ENCODE data around the gene XYLT1.
"Not testable (repeated sequence)": the region's sequence is repeated elsewhere in the genome, so short reads cannot be mapped to it uniquely, and the experiment has no call there.

The XYLT1 gene

GRCh38 chr16:17488506-17488905, 17.7 kb upstream of the XYLT1 start:
- DNase-seq: no peak

- no peak for DNase-seq
These were observed 12.6 kb upstream of the XYLT1 start for GRCh38 chr16:17483351-17483750.

- not testable (repeated sequence) for DNase-seq
These were observed 11.6 kb upstream of the XYLT1 start for GRCh38 chr16:17482341-17482740.

- DNase-seq: no peak
These were observed 11.0 kb upstream of the XYLT1 start for GRCh38 chr16:17481736-17482135.

GRCh38 chr16:17477260-17477545, 6.4 kb upstream of the XYLT1 start:
- DNase-seq: not testable (repeated sequence)

- peak in 1 of 2 donors; percentile 33 for DNase-seq
These were observed 5.9 kb upstream of the XYLT1 start for GRCh38 chr16:17476414-17477259.

GRCh38 chr16:17475104-17475503, 4.3 kb upstream of the XYLT1 start:
- no peak for DNase-seq

GRCh38 chr16:17474572-17474971, 3.8 kb upstream of the XYLT1 start:
- no peak for DNase-seq

- no peak for DNase-seq
These were observed 3.3 kb upstream of the XYLT1 start for GRCh38 chr16:17474037-17474436.

GRCh38 chr16:17471719-17472461, 1.1 kb upstream of the XYLT1 start:
- DNase-seq: no peak

- DNase-seq: no peak
These were observed 415 bp downstream of the XYLT1 start for GRCh38 chr16:17470182-17470907.

GRCh38 chr16:17469741-17470181, 999 bp downstream of the XYLT1 start:
- no peak for DNase-seq

GRCh38 chr16:17469011-17469740, 1.6 kb downstream of the XYLT1 start:
- peak in 1 of 2 donors; percentile 24 for DNase-seq

GRCh38 chr16:17468611-17469010, 2.1 kb downstream of the XYLT1 start:
- no peak for DNase-seq

- peak; percentile 71 to 79 for DNase-seq
These were observed 2.7 kb downstream of the XYLT1 start for GRCh38 chr16:17467923-17468540.

GRCh38 chr16:17466876-17467275, 3.9 kb downstream of the XYLT1 start:
- DNase-seq: no peak

- DNase-seq: no peak
These were observed 5.3 kb downstream of the XYLT1 start for GRCh38 chr16:17465460-17465859.

- DNase-seq: no peak
These were observed 7.4 kb downstream of the XYLT1 start for GRCh38 chr16:17463335-17463734.

- no peak for DNase-seq
These were observed 8.6 kb downstream of the XYLT1 start for GRCh38 chr16:17461951-17462729.

GRCh38 chr16:17460890-17461289, 9.9 kb downstream of the XYLT1 start:
- DNase-seq: no peak

GRCh38 chr16:17459903-17460521, 10.7 kb downstream of the XYLT1 start:
- DNase-seq: no peak

Measured in hippocampal formation (tissue), 2 donors.